ENCODE data around the gene ZNF79.

Gene ZNF79

GRCh38 chr9:127426756-127427155, 2.6 kb downstream of the ZNF79 start:
- DNase-seq (ENCODE audit: low spot score), result no peak

- DNase-seq (ENCODE audit: low spot score), result no peak
These were observed 4.2 kb downstream of the ZNF79 start for GRCh38 chr9:127428348-127428747.

GRCh38 chr9:127430415-127430814, 6.2 kb downstream of the ZNF79 start:
- DNase-seq (ENCODE audit: low spot score), result no peak

- peak; percentile 30 for DNase-seq (ENCODE audit: low spot score)
These were observed 13.5 kb downstream of the ZNF79 start for GRCh38 chr9:127437497-127438264.

GRCh38 chr9:127438394-127438793, 14.2 kb downstream of the ZNF79 start:
- no peak for DNase-seq (ENCODE audit: low spot score)

- peak; percentile 52 for DNase-seq (ENCODE audit: low spot score)
These were observed 20.2 kb downstream of the ZNF79 start for GRCh38 chr9:127444283-127444920.

- DNase-seq (ENCODE audit: low spot score), result peak; percentile 60
These were observed 21.0 kb downstream of the ZNF79 start for GRCh38 chr9:127444921-127445850.

- peak; percentile 62 for DNase-seq (ENCODE audit: low spot score)
These were observed 21.9 kb downstream of the ZNF79 start for GRCh38 chr9:127445851-127446712.

GRCh38 chr9:127446713-127447415, 22.7 kb downstream of the ZNF79 start:
- peak; percentile 52 for DNase-seq (ENCODE audit: low spot score)

- peak; percentile 21 for DNase-seq (ENCODE audit: low spot score)
These were observed 23.4 kb downstream of the ZNF79 start for GRCh38 chr9:127447416-127448111.

- peak; percentile 22 for DNase-seq (ENCODE audit: low spot score)
These were observed 24.1 kb downstream of the ZNF79 start for GRCh38 chr9:127448112-127448805.

- DNase-seq (ENCODE audit: low spot score), result no peak
These were observed 25.3 kb downstream of the ZNF79 start for GRCh38 chr9:127449332-127449966.

- DNase-seq (ENCODE audit: low spot score), result no peak
These were observed 26.1 kb downstream of the ZNF79 start for GRCh38 chr9:127450243-127450760.

GRCh38 chr9:127450830-127451607, 26.8 kb downstream of the ZNF79 start, which contains the start of the genes LRSAM1 and RPL12:
LRSAM1 (plus strand) TSS chr9:127451510; CDS start chr9:127454528, 3,018 bp downstream.
RPL12 (minus strand) TSS chr9:127451406; CDS start chr9:127451317, 89 bp downstream.
- peak; percentile 96 for DNase-seq (ENCODE audit: low spot score)

- DNase-seq (ENCODE audit: low spot score), result no peak
These were observed 27.4 kb downstream of the ZNF79 start for GRCh38 chr9:127451608-127451857.

GRCh38 chr9:127451858-127452656, 27.9 kb downstream of the ZNF79 start:
- peak; percentile 60 for DNase-seq (ENCODE audit: low spot score)

GRCh38 chr9:127452691-127453090, 28.5 kb downstream of the ZNF79 start:
- peak; percentile 25 for DNase-seq (ENCODE audit: low spot score)

Measured in cerebellar cortex (tissue), 1 donor.